K562 (cell line): Measurements from ENCODE around the gene TTC22. TPM values are rescaled to one million over a fixed set of nuclear protein-coding genes. Genes with fewer than 3 reads are reported as not detected.

Source experiments
- KDM1A ChIP-seq, 2 experiments: fragments of 450-650 bp; IDR thresholded peaks; 2 replicates each; pipeline ENCODE4 v1.6.1; 2016; ENCODE audit warnings: mild to moderate bottlenecking in 2 of 2
- MYBL2 ChIP-seq, 2 experiments: fragments of 450-650 bp in 1 of 2; sonication (generic) in 1 of 2; formaldehyde crosslinking in 1 of 2; IDR thresholded peaks; 2 replicates each; pipeline versions ENCODE4 v1.6.1 to v1.8.1; 2017 to 2022; ENCODE audit warnings: borderline replicate concordance in 1 of 2, inconsistent platforms in 1 of 2, low read depth in 1 of 2, mild to moderate bottlenecking in 1 of 2, missing genetic modification reagents in 1 of 2, moderate library complexity in 1 of 2
- PBX2 ChIP-seq, 2 experiments: IDR thresholded peaks in 1 of 2; conservative IDR thresholded peaks in 1 of 2; 2 replicates each; pipeline ENCODE4 v1.6.1; 2016; ENCODE audit warnings: low read depth in 2 of 2, mild to moderate bottlenecking in 1 of 2, missing compliant biosample characterization in 1 of 2, missing genetic modification characterization in 1 of 2, moderate library complexity in 1 of 2
- PCBP2 ChIP-seq: fragments of 200-400 bp; formaldehyde crosslinking; IDR thresholded peaks from 2 replicates; pipeline ENCODE4 v1.6.1; 2018; ENCODE audit warnings: low read length, low read depth, mild to moderate bottlenecking, moderate library complexity; ENCODE audit not compliant: poor library complexity, severe bottlenecking
- PHF20 ChIP-seq: fragments of 450-650 bp; IDR thresholded peaks from 2 replicates; pipeline ENCODE4 v1.6.1; 2018; ENCODE audit not compliant: partially characterized antibody
- POLR2A ChIP-seq: fragments of 450-650 bp; conservative IDR thresholded peaks from 2 replicates; pipeline ENCODE4 v1.6.1; 2016
- SETDB1 ChIP-seq: IDR thresholded peaks from one replicate; pipeline ENCODE4 v1.6.1; 2012; ENCODE audit warnings: low read length, control low read depth, inconsistent platforms
- THRB ChIP-seq: fragments of 450-650 bp; formaldehyde crosslinking; conservative IDR thresholded peaks from 2 replicates; pipeline ENCODE4 v1.4.0; 2022; ENCODE audit warnings: mild to moderate bottlenecking, missing genetic modification characterization
- TSHZ1 ChIP-seq: fragments of 250-450 bp; sonication (Bioruptor Pico); IDR thresholded peaks from 2 replicates; pipeline ENCODE4 v1.4.0; 2020; ENCODE audit warnings: mild to moderate bottlenecking, moderate library complexity
- XRCC5 ChIP-seq: fragments of 200-400 bp; formaldehyde crosslinking; IDR thresholded peaks from 2 replicates; pipeline ENCODE4 v1.6.1; 2017; ENCODE audit warnings: low read depth, mild to moderate bottlenecking, low read length
- ZNF212 ChIP-seq: fragments of 450-650 bp; formaldehyde crosslinking; IDR thresholded peaks from 2 replicates; pipeline ENCODE4 v1.4.0; 2020; ENCODE audit warnings: mild to moderate bottlenecking
- ZNF551 ChIP-seq: fragments of 250-450 bp; sonication (Bioruptor Pico); IDR thresholded peaks from 2 replicates; pipeline ENCODE4 v1.5.0; 2021; ENCODE audit warnings: mild to moderate bottlenecking, moderate library complexity
- polyA plus RNA-seq, 8 experiments: library from polyadenylated mRNA; depleted of rRNA in 4 of 8; stranded (reverse) in 5 of 8; unstranded in 3 of 8; fragments of >200 nt; fragmentation: Nextera tagmentation in 2 of 8; fragmentation: Illumina TruSeq in 1 of 8; extraction: Ambion mirVana in 2 of 8; extraction: Trizol in 1 of 8; gene quantifications; 2 replicates each; pipeline versions ENCODE4 v1.2.1 to v1.2.3, GENCODE V29; 2011 to 2014; ENCODE audit warnings: inconsistent platforms in 1 of 8, missing spikeins in 1 of 8
- total RNA-seq, 7 experiments: library from RNA; depleted of rRNA in 6 of 7; stranded (reverse); fragments of >200 nt in 6 of 7; fragmentation: Illumina TruSeq in 2 of 7; extraction: Trizol in 2 of 7; gene quantifications; 2 replicates each; pipeline versions ENCODE4 v1.2.1 to v1.2.3, GENCODE V29; 2011 to 2021; ENCODE audit warnings: low replicate concordance in 1 of 7
- TF ChIP-seq, protein P1 (sequence below): fragments of 250-450 bp; sonication (Bioruptor Pico); IDR thresholded peaks from 2 replicates; pipeline ENCODE4 v1.8.0; 2022; ENCODE audit warnings: inconsistent platforms, mild to moderate bottlenecking, moderate library complexity, borderline replicate concordance
- TF ChIP-seq, protein P2 (sequence below): sonication (generic); formaldehyde crosslinking; IDR thresholded peaks from 2 replicates; pipeline ENCODE4 v1.8.0; 2022; ENCODE audit warnings: missing genetic modification reagents, mild to moderate bottlenecking, borderline replicate concordance

TTC22 gene
- total and polyA plus RNA-seq, 9 of the 15 experiments (the other 6 are each of a cell fraction or from before 2014, with no cell fraction given), result 0.07 TPM; not detected in 8

- TF ChIP-seq, protein P1, sequence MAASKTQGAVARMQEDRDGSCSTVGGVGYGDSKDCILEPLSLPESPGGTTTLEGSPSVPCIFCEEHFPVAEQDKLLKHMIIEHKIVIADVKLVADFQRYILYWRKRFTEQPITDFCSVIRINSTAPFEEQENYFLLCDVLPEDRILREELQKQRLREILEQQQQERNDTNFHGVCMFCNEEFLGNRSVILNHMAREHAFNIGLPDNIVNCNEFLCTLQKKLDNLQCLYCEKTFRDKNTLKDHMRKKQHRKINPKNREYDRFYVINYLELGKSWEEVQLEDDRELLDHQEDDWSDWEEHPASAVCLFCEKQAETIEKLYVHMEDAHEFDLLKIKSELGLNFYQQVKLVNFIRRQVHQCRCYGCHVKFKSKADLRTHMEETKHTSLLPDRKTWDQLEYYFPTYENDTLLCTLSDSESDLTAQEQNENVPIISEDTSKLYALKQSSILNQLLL (CRISPR knock-in tag), result no peak
- TF ChIP-seq ZNF551 (CRISPR knock-in tag), result no peak
- TF ChIP-seq PBX2 (CRISPR knock-in tag; IDR thresholded peaks at IDR 0.05; ENCODE audit: low read depth), result no peak
- no peak; the same call in 1 of the 2 replicates for TF ChIP-seq PBX2 (tag; conservative IDR thresholded peaks at IDR 0.05; ENCODE audit: low read depth)
- peak; percentile 95 for TF ChIP-seq POLR2A
- TF ChIP-seq SETDB1, result peak; percentile 25
- peak; percentile 74 for TF ChIP-seq PHF20
- peak; percentile 81; the same call in 1 of the 2 replicates for TF ChIP-seq THRB (CRISPR knock-in tag)
- no peak for TF ChIP-seq PCBP2
- TF ChIP-seq ZNF212 (CRISPR knock-in tag), result no peak
- TF ChIP-seq XRCC5, result peak; percentile 17
- TF ChIP-seq KDM1A (IDR thresholded peaks at IDR 0.05), result no peak
- TF ChIP-seq MYBL2 (IDR thresholded peaks at IDR 0.05; ENCODE audit: low read depth), result no peak
- TF ChIP-seq MYBL2 (CRISPR knock-in tag; IDR thresholded peaks at IDR 0.05; ENCODE audit: borderline replicate concordance), result no peak
- no peak for TF ChIP-seq TSHZ1 (CRISPR knock-in tag)
- TF ChIP-seq, protein P2, sequence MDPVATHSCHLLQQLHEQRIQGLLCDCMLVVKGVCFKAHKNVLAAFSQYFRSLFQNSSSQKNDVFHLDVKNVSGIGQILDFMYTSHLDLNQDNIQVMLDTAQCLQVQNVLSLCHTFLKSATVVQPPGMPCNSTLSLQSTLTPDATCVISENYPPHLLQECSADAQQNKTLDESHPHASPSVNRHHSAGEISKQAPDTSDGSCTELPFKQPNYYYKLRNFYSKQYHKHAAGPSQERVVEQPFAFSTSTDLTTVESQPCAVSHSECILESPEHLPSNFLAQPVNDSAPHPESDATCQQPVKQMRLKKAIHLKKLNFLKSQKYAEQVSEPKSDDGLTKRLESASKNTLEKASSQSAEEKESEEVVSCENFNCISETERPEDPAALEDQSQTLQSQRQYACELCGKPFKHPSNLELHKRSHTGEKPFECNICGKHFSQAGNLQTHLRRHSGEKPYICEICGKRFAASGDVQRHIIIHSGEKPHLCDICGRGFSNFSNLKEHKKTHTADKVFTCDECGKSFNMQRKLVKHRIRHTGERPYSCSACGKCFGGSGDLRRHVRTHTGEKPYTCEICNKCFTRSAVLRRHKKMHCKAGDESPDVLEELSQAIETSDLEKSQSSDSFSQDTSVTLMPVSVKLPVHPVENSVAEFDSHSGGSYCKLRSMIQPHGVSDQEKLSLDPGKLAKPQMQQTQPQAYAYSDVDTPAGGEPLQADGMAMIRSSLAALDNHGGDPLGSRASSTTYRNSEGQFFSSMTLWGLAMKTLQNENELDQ (CRISPR knock-in tag), result no peak
Observed at GRCh38 chr1:54764133-54764921, 36.8 kb downstream of the TTC22 start, which contains the start of gene PARS2 (continued).
